Muscle layer of duodenum (tissue), 2 donors: Measurements from ENCODE around the gene SLC25A21.

Experiments
- H3K27ac ChIP-seq: one replicate; pipeline ENCODE4 v1.7.0; 2013; ENCODE audit warnings: mild to moderate bottlenecking, low read length
- H3K27me3 ChIP-seq: one replicate; pipeline ENCODE4 v1.7.0; 2013; ENCODE audit warnings: low read depth, mild to moderate bottlenecking, control low read depth, low read length
- H3K36me3 ChIP-seq, 2 donors: one replicate each; pipeline ENCODE4 v1.7.0; 2013; ENCODE audit warnings: low read length in 2 of 2, control low read depth in 1 of 2, mild to moderate bottlenecking in 1 of 2; ENCODE audit not compliant: insufficient read depth in 2 of 2, control insufficient read depth in 1 of 2
- H3K4me1 ChIP-seq, 2 donors: one replicate each; pipeline ENCODE4 v1.7.0; 2013; ENCODE audit warnings: low read length in 2 of 2, mild to moderate bottlenecking in 2 of 2, control low read depth in 1 of 2, moderate library complexity in 1 of 2; ENCODE audit not compliant: insufficient read depth in 2 of 2, control insufficient read depth in 1 of 2
- H3K4me3 ChIP-seq, 2 donors: one replicate each; pipeline ENCODE4 v1.7.0; 2013; ENCODE audit warnings: low read length in 2 of 2, low read depth in 1 of 2, mild to moderate bottlenecking in 1 of 2
- H3K9me3 ChIP-seq, 2 donors: one replicate each; pipeline ENCODE4 v1.7.0; 2013; ENCODE audit warnings: low read length in 2 of 2, control low read depth in 1 of 2, mild to moderate bottlenecking in 1 of 2; ENCODE audit not compliant: control insufficient read depth in 1 of 2
- donor health status: healthy.

Gene SLC25A21

GRCh38 chr14:36662258-36662542 is 510.2 kb downstream of the SLC25A21 start:
- Histone ChIP-seq H3K27ac (no peak overlapping the region), H3K27me3 (peaks cover 99% of the 10 kb centered on the region), H3K4me1 (peaks cover 0 to 66% of the 10 kb centered on the region in 2 donors), H3K36me3 (no peaks in the 10 kb centered on the region), H3K9me3 (no peaks in the 10 kb centered on the region), H3K4me3 (peak overlapping the region; percentile 5 to 49)

- Histone ChIP-seq H3K4me1 (peaks cover 0 to 67% of the 10 kb centered on the region in 2 donors), H3K36me3 (no peaks in the 10 kb centered on the region), H3K4me3 (peak within 1 kb of the TSS; percentile 48 to 49), H3K27me3 (peaks cover 99% of the 10 kb centered on the region), H3K27ac (no peak within 1 kb of the TSS), H3K9me3 (no peaks in the 10 kb centered on the region)
Observed at GRCh38 chr14:36661506-36662257, 510.7 kb downstream of the SLC25A21 start, which contains the start of gene PAX9. Gene PAX9 (plus strand): TSS chr14:36661860. CDS start chr14:36662090, 230 bp downstream.

- H3K27ac ChIP-seq: no peak overlapping the region
- H3K36me3 ChIP-seq: no peaks in the 10 kb centered on the region
- H3K27me3 ChIP-seq: peaks cover 99% of the 10 kb centered on the region
- H3K9me3 ChIP-seq: no peaks in the 10 kb centered on the region
- H3K4me3 ChIP-seq: peak overlapping the region; percentile 48 to 49
- peaks cover 0 to 67% of the 10 kb centered on the region in 2 donors for H3K4me1 ChIP-seq
Observed at GRCh38 chr14:36660736-36661505, 511.5 kb downstream of the SLC25A21 start.

- Histone ChIP-seq H3K9me3 (no peaks in the 10 kb centered on the region), H3K4me1 (peaks cover 0 to 71% of the 10 kb centered on the region in 2 donors), H3K27ac (no peak overlapping the region), H3K4me3 (no peak overlapping the region), H3K27me3 (peaks cover 99% of the 10 kb centered on the region), H3K36me3 (no peaks in the 10 kb centered on the region)
Observed at GRCh38 chr14:36659822-36660735, 512.3 kb downstream of the SLC25A21 start.

GRCh38 chr14:36659010-36659821 is 513.2 kb downstream of the SLC25A21 start:
- Histone ChIP-seq H3K27ac (no peak overlapping the region), H3K27me3 (peaks cover 99% of the 10 kb centered on the region), H3K4me3 (no peak overlapping the region), H3K36me3 (no peaks in the 10 kb centered on the region), H3K4me1 (peaks cover 0 to 73% of the 10 kb centered on the region in 2 donors), H3K9me3 (no peaks in the 10 kb centered on the region)

DNA sequence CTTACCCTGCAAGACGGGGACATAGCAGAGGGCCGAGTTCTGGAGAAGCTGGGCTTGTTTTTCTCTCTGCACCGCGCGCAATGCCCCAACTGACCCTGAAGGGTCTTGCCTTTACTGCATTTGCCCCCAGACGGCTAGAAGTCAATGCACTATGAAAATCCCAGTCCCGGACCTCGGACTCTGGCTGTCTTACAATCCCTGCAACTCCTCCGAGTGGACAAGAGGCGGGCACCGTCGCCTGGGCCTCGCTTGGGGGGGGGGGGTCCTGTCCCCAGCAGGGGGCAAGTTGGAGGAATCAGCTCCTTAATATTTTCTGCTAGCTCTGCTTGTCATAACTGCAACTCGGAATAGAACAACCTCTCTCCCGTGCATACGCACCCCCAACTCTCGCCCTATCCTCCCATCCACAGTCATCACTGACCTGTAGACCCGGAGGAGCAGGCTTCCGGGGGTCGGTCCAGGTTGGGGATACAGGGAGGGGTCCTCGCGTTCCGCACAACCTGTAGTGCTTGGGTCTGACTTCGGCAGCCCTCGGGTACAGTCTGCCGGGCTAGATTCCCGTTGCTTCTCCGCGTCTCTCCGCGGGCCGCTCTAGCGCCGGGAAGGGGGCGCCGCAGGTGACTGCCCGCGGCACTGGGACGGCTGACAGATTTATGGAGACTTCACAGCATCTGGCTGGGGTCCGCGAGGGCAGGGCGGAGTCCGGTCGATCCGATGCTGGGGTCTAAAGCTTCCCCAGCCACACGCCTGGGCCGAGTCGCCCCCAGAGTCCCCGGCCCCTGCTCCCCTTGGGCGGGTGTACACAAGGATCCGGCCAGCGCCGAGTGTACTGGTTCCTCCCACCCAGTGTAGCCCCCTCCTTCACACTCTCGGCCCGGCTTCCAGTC is 514.0 kb downstream of the SLC25A21 start:
- H3K4me3 ChIP-seq: peak overlapping the region in 1 of 2 donors; percentile 58
- H3K4me1 ChIP-seq: peaks cover 0 to 64% of the 10 kb centered on the region in 2 donors

GRCh38 chr14:36657399-36658122 is 514.8 kb downstream of the SLC25A21 start:
- Histone ChIP-seq H3K4me3 (peak overlapping the region; percentile 12 to 58), H3K27ac (no peak overlapping the region), H3K4me1 (peaks cover 0 to 56% of the 10 kb centered on the region in 2 donors), H3K9me3 (no peaks in the 10 kb centered on the region), H3K36me3 (no peaks in the 10 kb centered on the region), H3K27me3 (peaks cover 99% of the 10 kb centered on the region)

More for the DNA sequence above, 514.0 kb downstream of the SLC25A21 start:
- no peaks in the 10 kb centered on the region for H3K9me3 ChIP-seq
- peaks cover 99% of the 10 kb centered on the region for H3K27me3 ChIP-seq
- no peak overlapping the region for H3K27ac ChIP-seq
- no peaks in the 10 kb centered on the region for H3K36me3 ChIP-seq

GRCh38 chr14:36656687-36657398 is 515.6 kb downstream of the SLC25A21 start:
- peaks cover 97% of the 10 kb centered on the region for H3K27me3 ChIP-seq
- H3K4me3 ChIP-seq: peak overlapping the region; percentile 12 to 58

More at GRCh38 chr14:36656687-36657398, 515.6 kb downstream of the SLC25A21 start:
- Histone ChIP-seq H3K36me3 (no peaks in the 10 kb centered on the region), H3K9me3 (no peaks in the 10 kb centered on the region), H3K4me1 (peaks cover 0 to 49% of the 10 kb centered on the region in 2 donors), H3K27ac (no peak overlapping the region)
